H1 (cell line): ENCODE measurements around the gene KBTBD2. TPM values are rescaled to one million over a fixed set of nuclear protein-coding genes. Genes with fewer than 3 reads are reported as not detected.
A peak's percentile ranks its signal among the peaks of the same experiment; 100 is the strongest.

Experiments
- BRCA1 ChIP-seq: IDR thresholded peaks from 2 replicates; pipeline ENCODE4 v1.6.1; 2012; ENCODE audit warnings: low read depth, low read length, improper control_type of control experiment
- CTBP2 ChIP-seq: IDR thresholded peaks from 2 replicates; pipeline ENCODE4 v1.7.0; 2011; ENCODE audit warnings: borderline replicate concordance, mild to moderate bottlenecking, moderate library complexity, mixed read lengths, low read length; ENCODE audit not compliant: insufficient read depth, insufficient read length
- FOSL1 ChIP-seq: IDR thresholded peaks from 2 replicates; pipeline ENCODE4 v1.6.1; 2011; ENCODE audit warnings: mild to moderate bottlenecking, low read depth, low read length, moderate library complexity; ENCODE audit not compliant: insufficient read depth
- GTF2F1 ChIP-seq: IDR thresholded peaks from 2 replicates; pipeline ENCODE4 v1.6.1; 2012; ENCODE audit warnings: low read depth, low read length, improper control_type of control experiment, borderline replicate concordance
- RAD21 ChIP-seq, 2 experiments: IDR thresholded peaks in 1 of 2; conservative IDR thresholded peaks in 1 of 2; 2 replicates each; pipeline ENCODE4 v1.6.1; 2011; ENCODE audit warnings: low read depth in 2 of 2, low read length in 2 of 2, improper control_type of control experiment in 1 of 2, inconsistent platforms in 1 of 2, mild to moderate bottlenecking in 1 of 2, moderate library complexity in 1 of 2
- TEAD4 ChIP-seq: IDR thresholded peaks from 2 replicates; pipeline ENCODE4 v1.6.1; 2012; ENCODE audit warnings: low read depth, low read length, inconsistent platforms, mixed read lengths
- polyA plus RNA-seq, 7 experiments: library from polyadenylated mRNA; depleted of rRNA in 3 of 7; stranded (reverse) in 5 of 7; unstranded in 2 of 7; fragments of >200 nt in 5 of 7; fragments of 200-250 nt in 2 of 7; gene quantifications; 1 replicate in 5 of 7; 2 replicates in 1 of 7; 4 replicates in 1 of 7; pipeline versions ENCODE4 v1.2.1 to v1.2.3, GENCODE V29; 2011 to 2013; ENCODE audit warnings: missing spikeins in 2 of 7, mixed read lengths in 2 of 7
- total RNA-seq: library from RNA; stranded (reverse); fragmentation: NEBNext Ultra II Directional; extraction: Animal tissue kit (Norgen Biotek cat#: 25700); gene quantifications from 2 replicates; pipeline ENCODE4 v1.2.1, GENCODE V29; 2021
- TF ChIP-seq, protein P1 (sequence below): IDR thresholded peaks from 2 replicates; pipeline ENCODE4 v1.6.1; 2012; ENCODE audit warnings: inconsistent platforms
- TF ChIP-seq, protein P2 (sequence below): IDR thresholded peaks from 2 replicates; pipeline ENCODE4 v1.6.1; 2011; ENCODE audit warnings: low read depth, mild to moderate bottlenecking, low read length; ENCODE audit not compliant: insufficient read depth

KBTBD2 gene
- total and polyA plus RNA-seq, 2 of the 8 experiments (the other 6 are each of a cell fraction or from before 2014, with no cell fraction given): 13.1 to 25.7 TPM

DNA sequence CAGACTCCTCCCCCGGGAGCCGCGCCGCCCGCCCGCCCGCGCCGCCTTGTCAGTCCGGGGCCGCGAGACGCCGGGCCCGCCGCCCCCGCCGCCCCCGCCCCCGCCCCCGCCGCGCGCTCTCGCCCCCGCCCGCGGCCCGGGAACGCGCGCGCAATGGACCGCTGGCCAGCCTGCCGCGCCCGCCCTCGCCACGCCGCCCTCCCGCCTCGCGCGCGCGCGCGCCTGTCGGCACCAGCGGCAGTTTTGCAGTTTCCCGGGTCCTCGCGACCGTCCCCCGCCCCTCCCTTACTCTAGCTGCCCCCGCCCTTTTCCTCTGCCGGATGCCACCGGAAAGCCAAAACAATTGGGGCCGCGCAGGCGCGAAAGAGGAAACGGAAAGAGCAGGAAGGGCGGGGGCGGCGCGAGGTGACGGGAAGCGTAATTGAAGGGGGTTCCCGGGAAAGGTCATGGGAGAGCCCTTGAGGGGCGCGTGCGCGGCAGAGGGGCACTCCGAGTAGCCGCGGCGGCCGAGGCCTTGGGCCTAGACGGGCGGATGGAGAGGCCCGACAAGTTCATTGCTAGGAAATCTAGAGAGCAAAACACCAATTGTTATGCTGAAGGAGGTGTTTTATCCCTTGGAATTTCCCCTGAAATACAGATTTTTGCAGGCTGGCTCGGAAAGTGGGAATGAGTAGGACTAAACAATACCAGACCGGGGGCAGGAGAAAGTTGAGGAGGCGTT lies 400 bp upstream of the KBTBD2 start (continued):
- TF ChIP-seq RAD21 (IDR thresholded peaks at IDR 0.05 in 1 of 2, conservative IDR thresholded peaks at IDR 0.05 in 1 of 2; ENCODE audit: low read depth in 2 of 2, low read length in 2 of 2) (no peak), GTF2F1 (no peak), TEAD4 (no peak), BRCA1 (no peak), FOSL1 (no peak), CTBP2 (no peak)
- TF ChIP-seq, protein P1, sequence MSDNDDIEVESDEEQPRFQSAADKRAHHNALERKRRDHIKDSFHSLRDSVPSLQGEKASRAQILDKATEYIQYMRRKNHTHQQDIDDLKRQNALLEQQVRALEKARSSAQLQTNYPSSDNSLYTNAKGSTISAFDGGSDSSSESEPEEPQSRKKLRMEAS: peak; percentile 93
- TF ChIP-seq, protein P2, sequence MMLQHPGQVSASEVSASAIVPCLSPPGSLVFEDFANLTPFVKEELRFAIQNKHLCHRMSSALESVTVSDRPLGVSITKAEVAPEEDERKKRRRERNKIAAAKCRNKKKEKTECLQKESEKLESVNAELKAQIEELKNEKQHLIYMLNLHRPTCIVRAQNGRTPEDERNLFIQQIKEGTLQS: no peak
